ENCODE data around the gene MSMO1.

MSMO1 gene

GRCh38 chr4:165299399-165300060 lies 27.9 kb upstream of the MSMO1 start:
- no peaks in the 10 kb centered on the region for H3K9me3 ChIP-seq (ENCODE audit: control insufficient read depth, insufficient read depth, low read length)
- H3K36me3 ChIP-seq (ENCODE audit: control insufficient read depth, insufficient read depth, low read length), result peaks cover 2% of the 10 kb centered on the region
- no peaks in the 10 kb centered on the region for H3K4me1 ChIP-seq (ENCODE audit: control insufficient read depth, insufficient read depth, low read length)
- no peaks in the 10 kb centered on the region for H3K27me3 ChIP-seq (ENCODE audit: control insufficient read depth, insufficient read depth, low read length)
- no peak overlapping the region for H3K4me3 ChIP-seq (ENCODE audit: low read depth, low read length)
- no peak overlapping the region for H3K9ac ChIP-seq (ENCODE audit: low read depth, low read length)

- H3K4me3 ChIP-seq (ENCODE audit: low read depth, low read length), result no peak overlapping the region
- H3K36me3 ChIP-seq (ENCODE audit: control insufficient read depth, insufficient read depth, low read length), result no peaks in the 10 kb centered on the region
- H3K9me3 ChIP-seq (ENCODE audit: control insufficient read depth, insufficient read depth, low read length), result no peaks in the 10 kb centered on the region
- no peaks in the 10 kb centered on the region for H3K4me1 ChIP-seq (ENCODE audit: control insufficient read depth, insufficient read depth, low read length)
- H3K9ac ChIP-seq (ENCODE audit: low read depth, low read length), result no peak overlapping the region
- no peaks in the 10 kb centered on the region for H3K27me3 ChIP-seq (ENCODE audit: control insufficient read depth, insufficient read depth, low read length)
Measured at GRCh38 chr4:165301833-165302232, 25.6 kb upstream of the MSMO1 start.

- H3K9me3 ChIP-seq (ENCODE audit: control insufficient read depth, insufficient read depth, low read length), result no peaks in the 10 kb centered on the region
- no peaks in the 10 kb centered on the region for H3K27me3 ChIP-seq (ENCODE audit: control insufficient read depth, insufficient read depth, low read length)
- no peak overlapping the region for H3K4me3 ChIP-seq (ENCODE audit: low read depth, low read length)
- no peaks in the 10 kb centered on the region for H3K36me3 ChIP-seq (ENCODE audit: control insufficient read depth, insufficient read depth, low read length)
- no peaks in the 10 kb centered on the region for H3K4me1 ChIP-seq (ENCODE audit: control insufficient read depth, insufficient read depth, low read length)
- H3K9ac ChIP-seq (ENCODE audit: low read depth, low read length), result no peak overlapping the region
Measured at GRCh38 chr4:165302658-165303057, 24.8 kb upstream of the MSMO1 start.

- no peaks in the 10 kb centered on the region for H3K36me3 ChIP-seq (ENCODE audit: control insufficient read depth, insufficient read depth, low read length)
- H3K4me1 ChIP-seq (ENCODE audit: control insufficient read depth, insufficient read depth, low read length), result no peaks in the 10 kb centered on the region
- no peak overlapping the region for H3K4me3 ChIP-seq (ENCODE audit: low read depth, low read length)
- no peaks in the 10 kb centered on the region for H3K9me3 ChIP-seq (ENCODE audit: control insufficient read depth, insufficient read depth, low read length)
- no peak overlapping the region for H3K9ac ChIP-seq (ENCODE audit: low read depth, low read length)
- H3K27me3 ChIP-seq (ENCODE audit: control insufficient read depth, insufficient read depth, low read length), result no peaks in the 10 kb centered on the region
Measured at GRCh38 chr4:165308166-165308565, 19.3 kb upstream of the MSMO1 start.

GRCh38 chr4:165308606-165309005 lies 18.9 kb upstream of the MSMO1 start:
- H3K27me3 ChIP-seq (ENCODE audit: control insufficient read depth, insufficient read depth, low read length), result no peaks in the 10 kb centered on the region
- no peaks in the 10 kb centered on the region for H3K4me1 ChIP-seq (ENCODE audit: control insufficient read depth, insufficient read depth, low read length)
- H3K4me3 ChIP-seq (ENCODE audit: low read depth, low read length), result no peak overlapping the region
- H3K9ac ChIP-seq (ENCODE audit: low read depth, low read length), result no peak overlapping the region
- H3K36me3 ChIP-seq (ENCODE audit: control insufficient read depth, insufficient read depth, low read length), result no peaks in the 10 kb centered on the region
- no peaks in the 10 kb centered on the region for H3K9me3 ChIP-seq (ENCODE audit: control insufficient read depth, insufficient read depth, low read length)

DNA sequence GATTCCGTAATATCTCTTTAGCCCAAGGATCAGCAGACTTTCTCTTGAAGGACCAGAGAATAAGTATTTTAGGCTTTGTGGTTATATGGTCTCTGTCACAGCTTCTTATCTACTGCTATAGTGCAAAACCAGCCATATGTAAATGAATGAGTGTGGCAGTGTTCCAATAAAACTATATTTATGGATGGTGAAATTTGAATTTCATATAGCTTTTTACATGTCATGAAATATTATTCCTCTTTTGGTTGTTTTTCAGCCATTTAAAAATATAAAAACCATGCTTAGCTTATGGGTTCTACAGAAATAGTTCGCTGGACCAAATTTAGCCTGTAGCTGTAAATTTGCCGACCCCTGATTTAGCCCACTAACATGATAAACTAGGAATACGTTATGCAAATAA lies 18.0 kb upstream of the MSMO1 start:
- no peaks in the 10 kb centered on the region for H3K36me3 ChIP-seq (ENCODE audit: control insufficient read depth, insufficient read depth, low read length)
- H3K27me3 ChIP-seq (ENCODE audit: control insufficient read depth, insufficient read depth, low read length), result no peaks in the 10 kb centered on the region
- H3K4me1 ChIP-seq (ENCODE audit: control insufficient read depth, insufficient read depth, low read length), result no peaks in the 10 kb centered on the region
- H3K4me3 ChIP-seq (ENCODE audit: low read depth, low read length), result no peak overlapping the region
- no peak overlapping the region for H3K9ac ChIP-seq (ENCODE audit: low read depth, low read length)
- H3K9me3 ChIP-seq (ENCODE audit: control insufficient read depth, insufficient read depth, low read length), result no peaks in the 10 kb centered on the region

- no peaks in the 10 kb centered on the region for H3K36me3 ChIP-seq (ENCODE audit: control insufficient read depth, insufficient read depth, low read length)
- no peak overlapping the region for H3K9ac ChIP-seq (ENCODE audit: low read depth, low read length)
- no peaks in the 10 kb centered on the region for H3K27me3 ChIP-seq (ENCODE audit: control insufficient read depth, insufficient read depth, low read length)
Measured at GRCh38 chr4:165312506-165312905, 15.0 kb upstream of the MSMO1 start.

DNA sequence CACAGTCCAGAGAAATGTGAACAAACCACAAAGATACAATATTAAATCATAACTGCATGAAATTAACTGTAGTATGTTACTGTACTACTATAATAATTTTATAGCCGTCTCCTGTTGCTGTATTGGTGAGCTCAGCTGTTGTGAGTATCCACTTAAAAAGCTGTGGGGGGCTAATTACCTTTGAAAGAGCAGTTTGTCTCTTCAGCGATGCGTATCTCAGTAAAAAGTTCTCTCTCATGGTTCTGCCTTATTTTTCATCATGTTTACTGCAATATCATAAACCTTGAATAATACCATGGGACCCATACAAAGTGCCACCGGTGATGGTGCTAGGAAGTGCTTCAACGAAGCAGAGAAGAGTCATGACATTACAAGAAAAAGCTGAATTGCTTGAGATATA lies 8.4 kb upstream of the MSMO1 start:
- Histone ChIP-seq H3K9ac (ENCODE audit: low read depth, low read length) (no peak overlapping the region), H3K27me3 (ENCODE audit: control insufficient read depth, insufficient read depth, low read length) (no peaks in the 10 kb centered on the region), H3K36me3 (ENCODE audit: control insufficient read depth, insufficient read depth, low read length) (no peaks in the 10 kb centered on the region), H3K9me3 (ENCODE audit: control insufficient read depth, insufficient read depth, low read length) (no peaks in the 10 kb centered on the region), H3K4me3 (ENCODE audit: low read depth, low read length) (no peak overlapping the region), H3K4me1 (ENCODE audit: control insufficient read depth, insufficient read depth, low read length) (no peaks in the 10 kb centered on the region)

More at GRCh38 chr4:165312506-165312905, 15.0 kb upstream of the MSMO1 start:
- H3K9me3 ChIP-seq (ENCODE audit: control insufficient read depth, insufficient read depth, low read length), result no peaks in the 10 kb centered on the region
- H3K4me3 ChIP-seq (ENCODE audit: low read depth, low read length), result no peak overlapping the region
- no peaks in the 10 kb centered on the region for H3K4me1 ChIP-seq (ENCODE audit: control insufficient read depth, insufficient read depth, low read length)

- Histone ChIP-seq H3K9ac (ENCODE audit: low read depth, low read length) (no peak overlapping the region), H3K36me3 (ENCODE audit: control insufficient read depth, insufficient read depth, low read length) (no peaks in the 10 kb centered on the region), H3K9me3 (ENCODE audit: control insufficient read depth, insufficient read depth, low read length) (no peaks in the 10 kb centered on the region), H3K27me3 (ENCODE audit: control insufficient read depth, insufficient read depth, low read length) (no peaks in the 10 kb centered on the region), H3K4me1 (ENCODE audit: control insufficient read depth, insufficient read depth, low read length) (no peaks in the 10 kb centered on the region), H3K4me3 (ENCODE audit: low read depth, low read length) (no peak overlapping the region)
Measured at GRCh38 chr4:165319509-165319908, 8.0 kb upstream of the MSMO1 start.

- no peak overlapping the region for H3K4me3 ChIP-seq (ENCODE audit: low read depth, low read length)
- peaks cover 4% of the 10 kb centered on the region for H3K4me1 ChIP-seq (ENCODE audit: control insufficient read depth, insufficient read depth, low read length)
- no peaks in the 10 kb centered on the region for H3K9me3 ChIP-seq (ENCODE audit: control insufficient read depth, insufficient read depth, low read length)
- H3K27me3 ChIP-seq (ENCODE audit: control insufficient read depth, insufficient read depth, low read length), result no peaks in the 10 kb centered on the region
- H3K9ac ChIP-seq (ENCODE audit: low read depth, low read length), result no peak overlapping the region
- H3K36me3 ChIP-seq (ENCODE audit: control insufficient read depth, insufficient read depth, low read length), result no peaks in the 10 kb centered on the region
Measured at GRCh38 chr4:165324236-165324917, 3.1 kb upstream of the MSMO1 start.

DNA sequence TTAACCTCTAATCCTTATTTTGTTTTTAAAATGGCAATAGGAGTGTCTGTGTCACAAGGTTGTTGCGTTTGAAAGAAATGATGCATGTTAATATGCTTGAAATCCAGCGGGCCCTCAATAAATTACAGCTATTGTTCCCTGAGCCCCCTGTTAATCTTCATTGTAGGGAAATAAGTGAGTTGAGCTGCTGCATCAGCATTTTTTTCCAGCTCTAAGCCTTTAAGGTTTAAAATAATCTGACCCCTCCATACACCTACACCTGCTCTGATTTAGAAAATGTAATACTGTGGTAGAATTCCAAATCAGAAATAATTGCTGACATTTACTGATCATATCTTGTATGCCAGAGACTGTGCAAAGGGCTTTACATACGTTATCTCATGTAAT lies 2.6 kb upstream of the MSMO1 start:
- peaks cover 4% of the 10 kb centered on the region for H3K4me1 ChIP-seq (ENCODE audit: control insufficient read depth, insufficient read depth, low read length)
- no peaks in the 10 kb centered on the region for H3K9me3 ChIP-seq (ENCODE audit: control insufficient read depth, insufficient read depth, low read length)
- no peak overlapping the region for H3K9ac ChIP-seq (ENCODE audit: low read depth, low read length)
- no peak overlapping the region for H3K4me3 ChIP-seq (ENCODE audit: low read depth, low read length)
- H3K36me3 ChIP-seq (ENCODE audit: control insufficient read depth, insufficient read depth, low read length), result no peaks in the 10 kb centered on the region
- H3K27me3 ChIP-seq (ENCODE audit: control insufficient read depth, insufficient read depth, low read length), result no peaks in the 10 kb centered on the region

DNA sequence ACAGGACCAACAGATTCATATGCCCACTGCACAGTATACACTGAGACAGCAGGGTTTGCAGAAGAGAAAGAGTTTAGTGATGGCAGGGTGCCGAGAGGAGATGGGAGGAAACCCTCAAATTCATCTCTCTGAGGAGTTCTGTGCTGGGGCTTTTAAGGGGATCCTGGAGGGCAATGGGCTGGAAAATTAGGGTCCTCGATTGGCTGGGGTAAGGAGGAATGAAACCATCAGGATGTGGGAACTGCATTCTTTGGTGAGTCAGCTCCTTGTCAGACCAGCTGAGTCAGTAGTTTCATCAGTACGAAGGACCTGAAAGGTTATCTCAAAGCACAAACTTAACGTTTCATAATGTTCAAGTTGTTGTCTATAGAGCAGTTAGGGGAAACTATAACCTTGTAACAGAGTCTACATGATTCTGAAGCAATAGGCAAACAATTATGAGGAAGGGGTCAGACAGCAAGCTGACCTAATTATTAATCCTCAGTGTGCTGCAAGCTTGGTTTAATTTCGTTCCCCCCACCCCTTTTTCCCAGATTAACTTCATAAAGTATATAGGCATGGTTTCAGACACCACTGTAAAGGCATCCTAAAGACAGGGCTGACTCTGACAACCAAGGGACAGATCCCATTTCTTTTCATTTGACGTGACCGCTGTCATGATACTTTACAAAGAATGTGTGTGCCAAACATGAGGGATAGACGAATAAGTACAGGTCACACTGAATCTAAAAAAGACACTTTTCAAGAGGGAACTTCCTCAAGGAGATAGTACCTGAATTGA lies 1.5 kb upstream of the MSMO1 start:
- Histone ChIP-seq H3K4me1 (ENCODE audit: control insufficient read depth, insufficient read depth, low read length) (peaks cover 7% of the 10 kb centered on the region), H3K27me3 (ENCODE audit: control insufficient read depth, insufficient read depth, low read length) (no peaks in the 10 kb centered on the region), H3K9ac (ENCODE audit: low read depth, low read length) (no peak overlapping the region), H3K4me3 (ENCODE audit: low read depth, low read length) (peak overlapping the region; percentile 43), H3K9me3 (ENCODE audit: control insufficient read depth, insufficient read depth, low read length) (no peaks in the 10 kb centered on the region), H3K36me3 (ENCODE audit: control insufficient read depth, insufficient read depth, low read length) (no peaks in the 10 kb centered on the region)

All from iPS-15b (cell line).